ENCODE measurements around the gene SLX4. TPM values are rescaled to one million over a fixed set of nuclear protein-coding genes. Genes with fewer than 3 reads are reported as not detected.

SLX4 gene
- total and polyA plus RNA-seq, 2 donors (not counting 3 experiments of a cell fraction or from before 2014, with no cell fraction given): 2.9 to 8.9 TPM

GRCh38 chr16:3577302-3577752 is 34.1 kb downstream of the SLX4 start, which contains the start of gene NLRC3:
NLRC3 (minus strand) TSS chr16:3577403; CDS start chr16:3565036, 12,367 bp downstream.
- Histone ChIP-seq H3K36me3 (ENCODE audit: control insufficient read depth in 2 of 2, extremely low read depth in 1 of 2, insufficient read depth in 2 of 2, low read length in 2 of 2) (no peaks in the 10 kb centered on the region), H4K20me1 (replicated peaks; ENCODE audit: control insufficient read depth, extremely low read depth, insufficient read depth, low read length) (no peaks in the 10 kb centered on the region), H3K79me2 (ENCODE audit: control insufficient read depth, insufficient read depth, low read length) (no peaks in the 10 kb centered on the region), H2AFZ (ENCODE audit: low read depth, low read length) (peak within 1 kb of the TSS; percentile 69), H3K27ac (ENCODE audit: insufficient read depth, low read depth, low read length) (no peak within 1 kb of the TSS), H3K9me1 (replicated peaks; ENCODE audit: control insufficient read depth, extremely low read depth, insufficient read depth, low read length) (no peaks in the 10 kb centered on the region), H3K4me1 (ENCODE audit: control insufficient read depth, extremely low read depth, insufficient read depth, low read length) (peaks cover 10% of the 10 kb centered on the region), H3K4me2 (ENCODE audit: insufficient read depth, low read length) (peak within 1 kb of the TSS; percentile 46), H3K9me3 (replicated peaks; ENCODE audit: control insufficient read depth, insufficient read depth, low read length) (no peaks in the 10 kb centered on the region), H3K4me3 (replicated peaks in 1 of 3; ENCODE audit: insufficient read depth in 1 of 3, low read depth in 1 of 3, low read length in 3 of 3) (no peak within 1 kb of the TSS), H3K27me3 (ENCODE audit: control insufficient read depth in 2 of 2, insufficient read depth in 2 of 2, low read length in 2 of 2) (no peaks in the 10 kb centered on the region), H3K9ac (replicated peaks; ENCODE audit: extremely low read depth, insufficient read depth, low read length) (no peak within 1 kb of the TSS)
- BruUV-seq (replicated peaks): no TSS peak
- FAIRE-seq (peak; percentile 28), DNase-seq (ENCODE audit: low read depth, low spot score) (peak; percentile 22)
- ChIA-PET CTCF (no interaction called here), POLR2A (no interaction called here)
- no peak for TF ChIP-seq MYC (IDR thresholded peaks at IDR 0.05; ENCODE audit: low read depth, low read length)
- TF ChIP-seq POLR2AphosphoS5 (IDR thresholded peaks at IDR 0.05; ENCODE audit: insufficient read depth, low read depth, low read length): peak; percentile 22
- intact Hi-C loops (cut with micrococcal nuclease): no loop called here
- dilution Hi-C loops (cut with MboI; ENCODE audit: extremely low pct_ligation_motif_present, low sequenced_read_pairs): no loop called here

GRCh38 chr16:3576211-3576610 is 35.2 kb downstream of the SLX4 start:
- ChIA-PET CTCF (no interaction called here), POLR2A (no interaction called here)
- no peak for DNase-seq (ENCODE audit: low read depth, low spot score)
- TF ChIP-seq, protein P1, sequence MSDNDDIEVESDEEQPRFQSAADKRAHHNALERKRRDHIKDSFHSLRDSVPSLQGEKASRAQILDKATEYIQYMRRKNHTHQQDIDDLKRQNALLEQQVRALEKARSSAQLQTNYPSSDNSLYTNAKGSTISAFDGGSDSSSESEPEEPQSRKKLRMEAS (IDR thresholded peaks at IDR 0.05; ENCODE audit: insufficient read depth, insufficient read length): no peak
- TF ChIP-seq POLR2AphosphoS5 (IDR thresholded peaks at IDR 0.05; ENCODE audit: insufficient read depth, low read depth, low read length) (no peak), FOS (IDR thresholded peaks at IDR 0.05; ENCODE audit: borderline replicate concordance, insufficient read depth, low read length) (no peak), GATA2 (IDR thresholded peaks at IDR 0.05; ENCODE audit: insufficient read depth, insufficient read length, low read depth, low read length) (no peak)
- H3K27me3 ChIP-seq (ENCODE audit: control insufficient read depth in 2 of 2, insufficient read depth in 2 of 2, low read length in 2 of 2): no peaks in the 10 kb centered on the region
- no peaks in the 10 kb centered on the region for H3K9me3 ChIP-seq (replicated peaks; ENCODE audit: control insufficient read depth, insufficient read depth, low read length)
- no peak overlapping the region for H2AFZ ChIP-seq (ENCODE audit: low read depth, low read length)
- FAIRE-seq: no peak
- no peaks in the 10 kb centered on the region for H3K79me2 ChIP-seq (ENCODE audit: control insufficient read depth, insufficient read depth, low read length)
- BruUV-seq (replicated peaks): no TSS peak
- H3K4me1 ChIP-seq (ENCODE audit: control insufficient read depth, extremely low read depth, insufficient read depth, low read length): peaks cover 10% of the 10 kb centered on the region
- H3K9me1 ChIP-seq (replicated peaks; ENCODE audit: control insufficient read depth, extremely low read depth, insufficient read depth, low read length): no peaks in the 10 kb centered on the region
- dilution Hi-C loops (cut with MboI; ENCODE audit: extremely low pct_ligation_motif_present, low sequenced_read_pairs) (no loop called here), intact Hi-C loops (cut with micrococcal nuclease) (no loop called here)
- no peak overlapping the region for H3K27ac ChIP-seq (ENCODE audit: insufficient read depth, low read depth, low read length)
- H3K4me2 ChIP-seq (ENCODE audit: insufficient read depth, low read length): no peak overlapping the region
- H4K20me1 ChIP-seq (replicated peaks; ENCODE audit: control insufficient read depth, extremely low read depth, insufficient read depth, low read length): no peaks in the 10 kb centered on the region
- no peaks in the 10 kb centered on the region for H3K36me3 ChIP-seq (ENCODE audit: control insufficient read depth in 2 of 2, extremely low read depth in 1 of 2, insufficient read depth in 2 of 2, low read length in 2 of 2)
- no peak overlapping the region for H3K9ac ChIP-seq (replicated peaks; ENCODE audit: extremely low read depth, insufficient read depth, low read length)
- no peak overlapping the region for H3K4me3 ChIP-seq (replicated peaks in 1 of 3; ENCODE audit: insufficient read depth in 1 of 3, low read depth in 1 of 3, low read length in 3 of 3)
